B cell (primary cell): ENCODE results near the gene HLA-DRB1. TPM values are rescaled to one million over a fixed set of nuclear protein-coding genes. Genes with fewer than 3 reads are reported as not detected.

Experiments used
- ATAC-seq: fragments of 200-7000 bp; cut with Tn5 transposase; one replicate; pipeline ENCODE4 v1.10.0; 2021; ENCODE audit warnings: low read depth, mild to moderate bottlenecking, moderate number of reproducible peaks, moderate library complexity
- CTCF ChIA-PET: fragments of 350-600 bp; sonication (Branson Sonifier 250); formaldehyde crosslinking; loops from one replicate; lab custom pipeline; 2021; ENCODE audit warnings: antibody characterized with exemption, inconsistent platforms; lab: Charles Lee
- POLR2A ChIA-PET: fragments of 350-600 bp; sonication (Branson Sonifier 250); formaldehyde crosslinking; loops from one replicate; lab custom pipeline; 2021; ENCODE audit warnings: antibody characterized with exemption; lab: Charles Lee
- DNase-seq: peaks from one replicate; pipeline ENCODE4 v3.0.0; 2013
- H2AFZ ChIP-seq: 2 replicates; pipeline ENCODE4 v1.6.1; 2012; ENCODE audit warnings: mild to moderate bottlenecking, low read depth, low read length; ENCODE audit not compliant: insufficient read depth, poor library complexity, severe bottlenecking
- H3K27ac ChIP-seq, 2 donors: 1 replicate in 1 of 2; 2 replicates in 1 of 2; pipeline ENCODE4 v1.5.1; 2012 to 2013; ENCODE audit warnings: low read length in 2 of 2, mild to moderate bottlenecking in 2 of 2, moderate library complexity in 1 of 2
- H3K27me3 ChIP-seq, 4 experiments: fragments of 200-600 bp in 1 of 4; sonication (generic) in 1 of 4; replicated peaks in 1 of 4; 1 replicate in 2 of 4; 2 replicates in 2 of 4; pipeline versions ENCODE4 v1.6.1 to v1.7.0; 2013 to 2016; ENCODE audit warnings: low read length in 3 of 4, mild to moderate bottlenecking in 2 of 4, mixed read lengths in 1 of 4, moderate library complexity in 1 of 4; ENCODE audit not compliant: insufficient read depth in 4 of 4, control insufficient read depth in 3 of 4; ENCODE audit errors: control extremely low read depth in 1 of 4
- H3K36me3 ChIP-seq, 2 experiments: replicated peaks in 1 of 2; 1 replicate in 1 of 2; 2 replicates in 1 of 2; pipeline versions ENCODE4 v1.6.1 to v1.7.1; 2013; ENCODE audit warnings: low read length in 1 of 2; ENCODE audit not compliant: insufficient read depth in 2 of 2, control insufficient read depth in 1 of 2; ENCODE audit errors: control extremely low read depth in 1 of 2, extremely low read depth in 1 of 2
- H3K4me1 ChIP-seq, 2 donors: fragments of 200-600 bp in 1 of 2; sonication (generic) in 1 of 2; 1 replicate in 1 of 2; 2 replicates in 1 of 2; pipeline versions ENCODE4 v1.5.1 to v1.6.1; 2013 to 2017; ENCODE audit warnings: low read length in 2 of 2; ENCODE audit not compliant: control insufficient read depth in 2 of 2, insufficient read depth in 2 of 2
- H3K4me2 ChIP-seq: replicated peaks from 2 replicates; pipeline ENCODE3; 2012; ENCODE audit warnings: mild to moderate bottlenecking, low read depth, low read length; ENCODE audit not compliant: poor library complexity, severe bottlenecking
- H3K4me3 ChIP-seq, 5 experiments: fragments of 200-600 bp in 1 of 5; sonication (generic) in 1 of 5; 1 replicate in 3 of 5; 2 replicates in 2 of 5; pipeline versions ENCODE4 v1.5.1 to v1.7.0; 2011 to 2016; ENCODE audit warnings: low read length in 4 of 5, mild to moderate bottlenecking in 4 of 5, low read depth in 2 of 5, control low read depth in 1 of 5, moderate library complexity in 1 of 5; ENCODE audit not compliant: insufficient read depth in 1 of 5; ENCODE audit errors: control extremely low read depth in 1 of 5, extremely low read depth in 1 of 5
- H3K79me2 ChIP-seq: fragments of 200-600 bp; sonication (generic); one replicate; pipeline ENCODE4 v1.6.0; 2016; ENCODE audit warnings: low read length; ENCODE audit not compliant: control insufficient read depth, insufficient read depth
- H3K9ac ChIP-seq: fragments of 200-600 bp; sonication (generic); 2 replicates; pipeline ENCODE4 v1.6.1; 2017; ENCODE audit warnings: mild to moderate bottlenecking, low read length, moderate library complexity
- H3K9me3 ChIP-seq, 3 donors: one replicate each; pipeline versions ENCODE4 v1.6.1 to v1.7.1; 2013; ENCODE audit warnings: low read length in 2 of 3; ENCODE audit not compliant: control insufficient read depth in 2 of 3, insufficient read depth in 1 of 3; ENCODE audit errors: control extremely low read depth in 1 of 3
- H4K20me1 ChIP-seq: 2 replicates; pipeline ENCODE4 v1.6.0; 2012; ENCODE audit warnings: mild to moderate bottlenecking, low read length; ENCODE audit not compliant: insufficient read depth, control insufficient read depth, poor library complexity, severe bottlenecking
- H3K27ac Mint-ChIP-seq: one replicate; pipeline ENCODE4 v1.8.0; 2021; ENCODE audit warnings: mixed read lengths
- H3K27me3 Mint-ChIP-seq: one replicate; pipeline ENCODE4 v1.8.0; 2021; ENCODE audit warnings: mixed read lengths
- H3K4me1 Mint-ChIP-seq: one replicate; pipeline ENCODE4 v1.8.0; 2021; ENCODE audit warnings: mixed read lengths
- H3K4me3 Mint-ChIP-seq: one replicate; pipeline ENCODE4 v1.8.0; 2021; ENCODE audit warnings: mixed read lengths
- H3K9me3 Mint-ChIP-seq: one replicate; pipeline ENCODE4 v1.8.0; 2022; ENCODE audit warnings: mixed read lengths; ENCODE audit not compliant: insufficient read depth
- EZH2 ChIP-seq: IDR thresholded peaks from 2 replicates; pipeline ENCODE4 v1.6.1; 2012; ENCODE audit warnings: borderline replicate concordance, low read depth, mild to moderate bottlenecking, moderate library complexity, low read length; ENCODE audit not compliant: insufficient read depth, poor library complexity, severe bottlenecking
- WGBS: methylation state at CpG from one replicate; pipeline ENCODE4 v1.1.5; 2013; ENCODE audit warnings: missing lambda C conversion rate; ENCODE audit not compliant: insufficient coverage; 5-methylcytosine and 5-hydroxymethylcytosine counted together
- intact Hi-C: fragments of 100-400 bp; cut with micrococcal nuclease; formaldehyde crosslinking; loops from one replicate; pipeline ENCODE4 v1.10.0; 2022
- polyA plus RNA-seq: library from polyadenylated mRNA; depleted of rRNA; stranded (reverse); fragments of >200 nt; gene quantifications from 2 replicates; pipeline ENCODE4 v1.2.3, GENCODE V29; 2012
- total RNA-seq, 2 donors: library from RNA; stranded (reverse); fragments of 120-200 nt in 1 of 2; gene quantifications; 1 replicate in 1 of 2; 2 replicates in 1 of 2; pipeline versions ENCODE4 v1.2.3 to v1.2.4, GENCODE V29; 2013 to 2022
- TF ChIP-seq, protein P1 (sequence below): fragments of 200-600 bp; IDR thresholded peaks from one replicate; pipeline ENCODE4 v1.8.0; 2022; ENCODE audit warnings: antibody characterized with exemption, mild to moderate bottlenecking

Gene HLA-DRB1
- total and polyA plus RNA-seq, 2 donors (not counting 1 experiment from before 2014, with no cell fraction given): 559 to 1,240 TPM

DNA sequence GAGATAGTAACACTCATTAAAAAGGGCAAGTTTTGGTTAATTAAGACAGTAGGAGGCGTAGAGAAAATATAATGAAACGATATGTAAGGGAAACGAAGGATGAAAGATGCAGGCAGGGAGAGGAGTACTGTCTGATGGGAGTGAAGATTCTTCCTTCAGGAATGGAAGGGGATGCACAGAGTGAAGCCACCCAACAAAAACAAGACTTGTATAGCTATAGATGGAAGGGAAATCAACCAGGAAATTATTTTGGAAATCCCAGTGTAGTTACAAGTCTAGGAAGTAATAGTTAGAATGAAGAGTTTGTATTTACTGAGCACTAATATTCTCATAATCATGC is 19.7 kb upstream of the HLA-DRB1 start:
- WGBS: 33% methylated on average over 2 of the region's 3 CpGs
- DNase-seq: no peak
- Histone ChIP-seq H3K9me3 (no peaks in the 10 kb centered on the region), H3K36me3 (no peaks in the 10 kb centered on the region), H3K4me1 (peaks cover 47 to 52% of the 10 kb centered on the region in 2 donors), H2AFZ (no peak overlapping the region), H3K4me2 (peak overlapping the region; percentile 76), H3K79me2 (peaks cover 34% of the 10 kb centered on the region), H3K4me3 (peak overlapping the region in 1 of 5 experiments; percentile 21), H4K20me1 (no peaks in the 10 kb centered on the region), H3K9ac (peak overlapping the region; percentile 82), H3K27ac (peak overlapping the region; percentile 99 to 100), H3K27me3 (no peaks in the 10 kb centered on the region)
- CTCF ChIA-PET: interaction anchor here (1.1 kb wide), 1 partner anchor 13 kb away, joined by 7 read pairs; no protein-coding TSS in a partner anchor
- POLR2A ChIA-PET: interaction anchor here (0.8 to 3.2 kb wide), 7 partner anchors 8 to 57 kb away, joined by 3 to 34 read pairs (median 5); partner anchors contain the start of gene HLA-DQB1
- TF ChIP-seq, protein P1, sequence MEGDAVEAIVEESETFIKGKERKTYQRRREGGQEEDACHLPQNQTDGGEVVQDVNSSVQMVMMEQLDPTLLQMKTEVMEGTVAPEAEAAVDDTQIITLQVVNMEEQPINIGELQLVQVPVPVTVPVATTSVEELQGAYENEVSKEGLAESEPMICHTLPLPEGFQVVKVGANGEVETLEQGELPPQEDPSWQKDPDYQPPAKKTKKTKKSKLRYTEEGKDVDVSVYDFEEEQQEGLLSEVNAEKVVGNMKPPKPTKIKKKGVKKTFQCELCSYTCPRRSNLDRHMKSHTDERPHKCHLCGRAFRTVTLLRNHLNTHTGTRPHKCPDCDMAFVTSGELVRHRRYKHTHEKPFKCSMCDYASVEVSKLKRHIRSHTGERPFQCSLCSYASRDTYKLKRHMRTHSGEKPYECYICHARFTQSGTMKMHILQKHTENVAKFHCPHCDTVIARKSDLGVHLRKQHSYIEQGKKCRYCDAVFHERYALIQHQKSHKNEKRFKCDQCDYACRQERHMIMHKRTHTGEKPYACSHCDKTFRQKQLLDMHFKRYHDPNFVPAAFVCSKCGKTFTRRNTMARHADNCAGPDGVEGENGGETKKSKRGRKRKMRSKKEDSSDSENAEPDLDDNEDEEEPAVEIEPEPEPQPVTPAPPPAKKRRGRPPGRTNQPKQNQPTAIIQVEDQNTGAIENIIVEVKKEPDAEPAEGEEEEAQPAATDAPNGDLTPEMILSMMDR: no peak
- TF ChIP-seq EZH2: no peak
- ATAC-seq: no peak
- H3K9me3 Mint-ChIP-seq: peaks cover 2% of the 10 kb centered on the region
- H3K4me3 Mint-ChIP-seq: no peak overlapping the region
- intact Hi-C loops: loop anchor here (10.0 kb wide), 2 partner anchors 55 to 335 kb away; partner anchors contain the start of genes HLA-DMB and HLA-DQB1
- no peak overlapping the region for H3K27ac Mint-ChIP-seq
- peaks cover 60% of the 10 kb centered on the region for H3K4me1 Mint-ChIP-seq
- H3K27me3 Mint-ChIP-seq: no peaks in the 10 kb centered on the region

DNA sequence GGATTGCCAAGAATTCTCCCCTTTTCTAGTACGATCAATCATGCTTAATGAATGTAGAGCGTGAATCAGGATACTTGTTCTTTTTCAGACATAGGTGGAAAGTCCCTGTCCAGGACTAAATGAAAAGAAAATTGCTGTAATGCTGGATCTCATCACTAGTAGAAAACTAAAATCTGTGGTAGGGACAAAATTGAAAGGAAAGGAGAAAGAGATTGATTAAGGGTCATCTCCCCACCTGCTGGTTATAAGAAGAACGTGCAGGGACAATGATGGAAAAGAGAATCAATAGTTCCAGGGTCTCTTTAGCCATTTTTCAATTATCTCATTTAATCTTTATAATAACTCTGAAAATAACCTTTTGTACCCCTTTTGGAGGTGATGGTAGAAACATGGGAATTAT is 18.7 kb upstream of the HLA-DRB1 start:
- peaks cover 26% of the 10 kb centered on the region for H3K79me2 ChIP-seq
- no peak overlapping the region for H3K4me3 ChIP-seq
- intact Hi-C loops: loop anchor here (10.0 kb wide), 2 partner anchors 56 to 336 kb away; partner anchors contain the start of genes HLA-DMB and HLA-DQB1
- CTCF ChIA-PET: no interaction called here
- Mint-ChIP-seq H3K4me3 (peak overlapping the region; percentile 43), H3K27ac (peak overlapping the region; percentile 99), H3K4me1 (peaks cover 56% of the 10 kb centered on the region), H3K27me3 (no peaks in the 10 kb centered on the region), H3K9me3 (peaks cover 2% of the 10 kb centered on the region)
- TF ChIP-seq EZH2: no peak
- TF ChIP-seq, protein P1: no peak
- H3K4me2 ChIP-seq: peak overlapping the region; percentile 25
- H2AFZ ChIP-seq: no peak overlapping the region
- H3K27ac ChIP-seq: peak overlapping the region; percentile 99 to 100
- DNase-seq (peak; percentile 61), ATAC-seq (no peak)
- H3K9me3 ChIP-seq: no peaks in the 10 kb centered on the region
- H3K9ac ChIP-seq: peak overlapping the region; percentile 30
- H3K36me3 ChIP-seq: no peaks in the 10 kb centered on the region
- peaks cover 46 to 54% of the 10 kb centered on the region in 2 donors for H3K4me1 ChIP-seq
- H4K20me1 ChIP-seq: no peaks in the 10 kb centered on the region
- H3K27me3 ChIP-seq: no peaks in the 10 kb centered on the region
- POLR2A ChIA-PET: interaction anchor here (3.2 kb wide), 1 partner anchor 14 kb away, joined by 34 read pairs; no protein-coding TSS in a partner anchor
- no CpG with 5 or more reads among the region's 3 CpGs for WGBS
